Measurements from ENCODE around the gene AKAP12. TPM values are rescaled to one million over a fixed set of nuclear protein-coding genes. Genes with fewer than 3 reads are reported as not detected.

AKAP12 gene
- total RNA-seq, 3 donors from 2014 or later: 40.7 to 368 (median 127) TPM

DNA sequence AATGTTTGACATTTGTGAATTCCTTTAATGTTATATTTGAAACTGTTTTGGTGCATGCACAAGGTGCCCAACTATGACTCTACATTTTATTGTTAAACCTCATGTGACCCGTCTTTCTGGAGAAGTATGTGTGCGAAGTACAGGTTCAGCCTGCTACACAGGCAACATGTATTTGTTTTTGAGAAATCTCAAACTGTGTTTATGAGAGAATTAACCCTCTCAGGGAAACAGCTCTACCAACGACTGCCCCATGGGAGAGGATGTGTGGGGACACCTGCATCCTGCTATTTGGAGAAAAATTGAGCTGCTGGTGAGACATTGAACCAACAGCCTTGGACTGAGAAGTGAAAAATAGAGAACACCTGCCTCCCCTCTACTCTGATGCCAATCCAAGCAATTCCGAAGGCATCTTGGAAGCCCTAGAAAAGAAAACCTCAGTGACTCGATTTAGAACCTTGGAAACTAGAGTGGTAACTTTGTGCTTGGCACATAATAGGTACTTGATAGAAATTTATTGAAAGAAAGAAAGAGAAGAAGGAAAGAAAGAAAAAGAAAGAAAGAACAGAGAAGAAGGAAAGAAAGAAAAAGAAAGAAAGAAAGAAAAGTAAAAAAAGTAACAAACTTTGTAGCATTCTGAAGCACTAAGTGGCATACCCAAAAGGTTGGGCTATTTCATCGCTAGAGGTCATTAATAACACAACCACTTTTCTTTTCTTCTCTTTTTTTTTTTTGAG is 2.9 kb upstream of the AKAP12 start:
- intact Hi-C loops (cut with DNase I; ENCODE audit: low total_unique reads): no loop called here
- Histone ChIP-seq H3K4me1 (no peaks in the 10 kb centered on the region), H3K4me3 (no peak overlapping the region), H3K9me3 (no peaks in the 10 kb centered on the region), H3K27ac (no peak overlapping the region), H3K36me3 (no peaks in the 10 kb centered on the region), H3K27me3 (peaks cover 4 to 12% of the 10 kb centered on the region in 2 donors)
- DNase-seq (ENCODE audit: low spot score in 2 of 2): no peak
- TF ChIP-seq, protein P1, sequence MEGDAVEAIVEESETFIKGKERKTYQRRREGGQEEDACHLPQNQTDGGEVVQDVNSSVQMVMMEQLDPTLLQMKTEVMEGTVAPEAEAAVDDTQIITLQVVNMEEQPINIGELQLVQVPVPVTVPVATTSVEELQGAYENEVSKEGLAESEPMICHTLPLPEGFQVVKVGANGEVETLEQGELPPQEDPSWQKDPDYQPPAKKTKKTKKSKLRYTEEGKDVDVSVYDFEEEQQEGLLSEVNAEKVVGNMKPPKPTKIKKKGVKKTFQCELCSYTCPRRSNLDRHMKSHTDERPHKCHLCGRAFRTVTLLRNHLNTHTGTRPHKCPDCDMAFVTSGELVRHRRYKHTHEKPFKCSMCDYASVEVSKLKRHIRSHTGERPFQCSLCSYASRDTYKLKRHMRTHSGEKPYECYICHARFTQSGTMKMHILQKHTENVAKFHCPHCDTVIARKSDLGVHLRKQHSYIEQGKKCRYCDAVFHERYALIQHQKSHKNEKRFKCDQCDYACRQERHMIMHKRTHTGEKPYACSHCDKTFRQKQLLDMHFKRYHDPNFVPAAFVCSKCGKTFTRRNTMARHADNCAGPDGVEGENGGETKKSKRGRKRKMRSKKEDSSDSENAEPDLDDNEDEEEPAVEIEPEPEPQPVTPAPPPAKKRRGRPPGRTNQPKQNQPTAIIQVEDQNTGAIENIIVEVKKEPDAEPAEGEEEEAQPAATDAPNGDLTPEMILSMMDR (IDR thresholded peaks at IDR 0.05): no peak
- no peak for TF ChIP-seq POLR2A (IDR thresholded peaks at IDR 0.05)
- no peak for TF ChIP-seq POLR2AphosphoS5 (IDR thresholded peaks at IDR 0.05)

DNA sequence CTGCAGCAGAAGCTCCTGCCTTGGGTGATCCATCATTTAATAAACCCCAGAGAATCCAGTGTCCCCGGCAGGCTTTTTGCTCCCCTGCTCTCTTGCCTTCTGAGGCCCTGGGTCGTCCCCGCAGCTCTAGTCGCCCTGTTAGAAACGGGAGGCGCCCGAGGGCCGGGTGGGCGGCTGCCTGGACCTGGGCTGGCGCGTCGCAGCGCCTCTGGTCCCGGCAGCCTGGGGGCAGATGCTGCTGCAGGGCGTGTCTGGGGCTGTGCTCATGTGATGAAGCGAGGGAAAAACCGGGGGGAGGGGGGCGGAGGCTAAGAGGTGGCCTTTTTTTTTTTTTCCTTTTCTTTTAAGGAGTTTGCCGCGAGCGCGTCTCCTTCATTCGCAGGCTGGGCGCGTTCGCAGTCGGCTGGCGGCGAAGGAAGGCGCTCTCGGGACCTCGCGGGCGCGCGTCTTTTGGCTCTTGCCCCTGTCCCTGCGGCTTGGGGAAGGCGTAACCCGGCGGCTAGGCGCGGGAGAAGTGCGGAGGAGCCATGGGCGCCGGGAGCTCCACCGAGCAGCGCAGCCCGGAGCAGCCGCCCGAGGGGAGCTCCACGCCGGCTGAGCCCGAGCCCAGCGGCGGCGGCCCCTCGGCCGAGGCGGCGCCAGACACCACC is 394 bp downstream of the AKAP12 start:
- H3K27ac ChIP-seq: peak overlapping the region; percentile 69 to 92
- intact Hi-C loops (cut with DNase I; ENCODE audit: low total_unique reads): no loop called here
- TF ChIP-seq, protein P1 (IDR thresholded peaks at IDR 0.05): no peak
- peak; percentile 12 for TF ChIP-seq POLR2A (IDR thresholded peaks at IDR 0.05)
- peak in 2 of 3 donors; percentile 61 to 69 for TF ChIP-seq POLR2AphosphoS5 (IDR thresholded peaks at IDR 0.05)
- no peaks in the 10 kb centered on the region for H3K36me3 ChIP-seq
- no peaks in the 10 kb centered on the region for H3K9me3 ChIP-seq
- no peaks in the 10 kb centered on the region for H3K4me1 ChIP-seq
- peak in 1 of 2 donors; percentile 39 for DNase-seq (ENCODE audit: low spot score in 2 of 2)
- peaks cover 4 to 25% of the 10 kb centered on the region in 2 donors for H3K27me3 ChIP-seq
- peak overlapping the region; percentile 58 to 84 (median 83) for H3K4me3 ChIP-seq

- DNase-seq (ENCODE audit: low spot score in 2 of 2): no peak
- intact Hi-C loops (cut with DNase I; ENCODE audit: low total_unique reads): no loop called here
- peaks cover 4 to 25% of the 10 kb centered on the region in 2 donors for H3K27me3 ChIP-seq
These were observed 1.2 kb downstream of the AKAP12 start for GRCh38 chr6:151240791-151241642.

GRCh38 chr6:151241853-151242252 is 2.1 kb downstream of the AKAP12 start:
- no peaks in the 10 kb centered on the region for H3K9me3 ChIP-seq
- peaks cover 4 to 25% of the 10 kb centered on the region in 2 donors for H3K27me3 ChIP-seq
- no peaks in the 10 kb centered on the region for H3K4me1 ChIP-seq
- H3K36me3 ChIP-seq: no peaks in the 10 kb centered on the region
- no peak for TF ChIP-seq POLR2AphosphoS5 (IDR thresholded peaks at IDR 0.05)
- TF ChIP-seq, protein P1 (IDR thresholded peaks at IDR 0.05): no peak
- TF ChIP-seq POLR2A (IDR thresholded peaks at IDR 0.05): no peak
- DNase-seq (ENCODE audit: low spot score in 2 of 2): no peak
- intact Hi-C loops (cut with DNase I; ENCODE audit: low total_unique reads): no loop called here
- no peak overlapping the region for H3K27ac ChIP-seq
- peak overlapping the region; percentile 13 to 84 (median 58) for H3K4me3 ChIP-seq

More at GRCh38 chr6:151240791-151241642, 1.2 kb downstream of the AKAP12 start:
- Histone ChIP-seq H3K27ac (peak overlapping the region; percentile 69 to 92), H3K4me1 (no peaks in the 10 kb centered on the region), H3K36me3 (no peaks in the 10 kb centered on the region), H3K4me3 (peak overlapping the region; percentile 58 to 84 (median 83)), H3K9me3 (no peaks in the 10 kb centered on the region)
- TF ChIP-seq POLR2A (IDR thresholded peaks at IDR 0.05) (no peak), POLR2AphosphoS5 (IDR thresholded peaks at IDR 0.05) (peak in 1 of 3 donors; percentile 42)
- TF ChIP-seq, protein P1 (IDR thresholded peaks at IDR 0.05): no peak
